Adrenal gland (tissue), 12 donors: ENCODE data around the gene FNBP1. TPM values are rescaled to one million over a fixed set of nuclear protein-coding genes. Genes with fewer than 3 reads are reported as not detected.
A peak's percentile ranks its signal among the peaks of the same experiment; 100 is the strongest.

Experiments
- DNase-seq, 7 donors: peaks; one replicate each; pipeline ENCODE4 v3.0.0-alpha.2; 2019 to 2020
- H3K27ac ChIP-seq, 5 donors: fragments of 200-600 bp; sonication (generic) in 4 of 5; 1 replicate in 3 of 5; 2 replicates in 2 of 5; pipeline versions ENCODE4 v1.5.1 to v1.8.0; 2016 to 2020; ENCODE audit warnings: mild to moderate bottlenecking in 1 of 5
- H3K27me3 ChIP-seq: fragments of 200-600 bp; 2 replicates; pipeline ENCODE4 v1.8.0; 2021
- H3K36me3 ChIP-seq, 2 donors: fragments of 200-600 bp; replicated peaks in 1 of 2; 1 replicate in 1 of 2; 2 replicates in 1 of 2; pipeline versions ENCODE4 v1.5.1 to v1.8.0; 2018 to 2022
- H3K4me1 ChIP-seq, 2 donors: fragments of 200-600 bp; replicated peaks in 1 of 2; 1 replicate in 1 of 2; 2 replicates in 1 of 2; pipeline versions ENCODE4 v1.5.1 to v1.8.0; 2018 to 2021
- H3K4me3 ChIP-seq, 4 donors: fragments of 200-600 bp; sonication (generic) in 3 of 4; one replicate each; pipeline ENCODE4 v1.5.1; 2016 to 2018
- H3K9me3 ChIP-seq, 3 donors: fragments of 200-600 bp; sonication (generic) in 1 of 3; replicated peaks in 1 of 3; 1 replicate in 2 of 3; 2 replicates in 1 of 3; pipeline versions ENCODE4 v1.5.1 to v1.8.0; 2016 to 2021
- POLR2A ChIP-seq, 2 donors: fragments of 450-650 bp; IDR thresholded peaks; one replicate each; pipeline ENCODE4 v1.6.1; 2017; ENCODE audit warnings: antibody characterized with exemption in 2 of 2, mild to moderate bottlenecking in 2 of 2, moderate library complexity in 1 of 2
- WGBS, 4 donors: extraction: QIAGEN DNeasy Blood & Tissue Kit in 2 of 4; methylation state at CpG; one replicate each; pipeline versions ENCODE4 v1.1.5 to v1.1.7; 2013 to 2017; 5-methylcytosine and 5-hydroxymethylcytosine counted together
- intact Hi-C, 2 donors: fragments of 100-400 bp; cut with DNase I; formaldehyde crosslinking; loops; one replicate each; pipeline versions ENCODE4 v1.14.1 to v1.15.0; 2022 to 2023
- microRNA-seq, 3 donors: library from miRNA; unstranded; fragments of <30 nt; microRNA quantifications; one replicate each; pipeline ENCODE4, GENCODE V29; 2017 to 2020
- polyA plus RNA-seq, 3 donors: library from polyadenylated mRNA; stranded (reverse); fragments of 200-250 nt in 2 of 3; fragments of 350-450 nt in 1 of 3; fragmentation: Illumina TruSeq in 1 of 3; extraction: RNeasy Lipid Tissue Mini Kit (QIAGEN cat#74804) in 1 of 3; gene quantifications; one replicate each; pipeline ENCODE4 v1.2.3, GENCODE V29; 2013 to 2014
- small RNA-seq, 2 donors: library from RNA; depleted of rRNA; stranded (forward); fragments of <200 nt; gene quantifications; one replicate each; pipeline ENCODE3, GENCODE V24; 2016
- total RNA-seq, 9 donors: library from RNA; depleted of rRNA in 4 of 9; stranded (reverse); fragments of >200 nt in 4 of 9; fragments of 120-200 nt in 1 of 9; fragmentation: NEBNext Ultra II Directional in 1 of 9; extraction: Animal tissue kit (Norgen Biotek cat#: 25700) in 1 of 9; gene quantifications; one replicate each; pipeline versions ENCODE4 v1.1.0 to v1.2.4, GENCODE V29; 2013 to 2023
- TF ChIP-seq, protein P1 (sequence below), 6 experiments: fragments of 450-650 bp in 4 of 6; fragments of 200-600 bp in 2 of 6; sonication (generic) in 1 of 6; IDR thresholded peaks; 1 replicate in 5 of 6; 2 replicates in 1 of 6; pipeline versions ENCODE4 v1.5.1 to v1.8.0; 2016 to 2021; ENCODE audit warnings: antibody characterized with exemption in 6 of 6, mild to moderate bottlenecking in 2 of 6, moderate library complexity in 1 of 6
- donor health status: healthy with polysubstance abuse.
- donor health status: Bipolar disorder and iron deficiency.
- donor health status: DM: yes; HTN: yes; CAD: no.
- donor health status: DM: no; HTN: no; CAD: no.
- donor health status: DM: no; HTN: no; CAD: no.
- donor health status: DM: yes; HTN: yes; CAD: no.

The FNBP1 gene
- total and polyA plus RNA-seq, 12 donors: 15.3 to 40.4 (median 24.0) TPM

DNA sequence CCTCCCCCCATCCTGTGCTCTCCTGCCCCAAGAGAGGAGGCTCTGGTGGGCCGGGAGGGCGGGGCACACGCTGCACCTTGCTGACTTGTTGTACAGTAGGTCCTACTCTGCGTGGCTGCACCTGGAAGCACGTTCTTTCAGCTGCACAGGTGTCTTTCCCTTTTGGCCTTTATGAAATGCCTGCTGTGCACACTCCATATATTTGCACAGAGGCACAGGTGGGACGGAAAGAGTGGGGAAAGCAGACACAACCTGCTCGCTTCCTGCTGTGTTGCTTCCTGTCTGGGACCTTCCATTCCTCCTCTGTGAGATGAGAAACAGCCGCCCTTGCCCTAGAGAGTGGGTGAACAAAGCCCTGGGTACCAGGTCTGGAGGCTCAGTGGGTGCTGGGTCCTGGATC is 203.0 kb downstream of the FNBP1 start:
- no peaks in the 10 kb centered on the region for H3K27me3 ChIP-seq
- WGBS, 4 donors: 87 to 93% (median 90%) methylated on average over 6 to 8 of the region's 8 CpGs
- intact Hi-C loops: no loop called here
- H3K4me3 ChIP-seq: no peak overlapping the region
- H3K4me1 ChIP-seq: peaks cover 18 to 35% of the 10 kb centered on the region in 2 donors
- no peaks in the 10 kb centered on the region for H3K36me3 ChIP-seq
- DNase-seq: no peak
- H3K9me3 ChIP-seq: no peaks in the 10 kb centered on the region
- no peak for TF ChIP-seq POLR2A (IDR thresholded peaks at IDR 0.05)
- TF ChIP-seq, protein P1, sequence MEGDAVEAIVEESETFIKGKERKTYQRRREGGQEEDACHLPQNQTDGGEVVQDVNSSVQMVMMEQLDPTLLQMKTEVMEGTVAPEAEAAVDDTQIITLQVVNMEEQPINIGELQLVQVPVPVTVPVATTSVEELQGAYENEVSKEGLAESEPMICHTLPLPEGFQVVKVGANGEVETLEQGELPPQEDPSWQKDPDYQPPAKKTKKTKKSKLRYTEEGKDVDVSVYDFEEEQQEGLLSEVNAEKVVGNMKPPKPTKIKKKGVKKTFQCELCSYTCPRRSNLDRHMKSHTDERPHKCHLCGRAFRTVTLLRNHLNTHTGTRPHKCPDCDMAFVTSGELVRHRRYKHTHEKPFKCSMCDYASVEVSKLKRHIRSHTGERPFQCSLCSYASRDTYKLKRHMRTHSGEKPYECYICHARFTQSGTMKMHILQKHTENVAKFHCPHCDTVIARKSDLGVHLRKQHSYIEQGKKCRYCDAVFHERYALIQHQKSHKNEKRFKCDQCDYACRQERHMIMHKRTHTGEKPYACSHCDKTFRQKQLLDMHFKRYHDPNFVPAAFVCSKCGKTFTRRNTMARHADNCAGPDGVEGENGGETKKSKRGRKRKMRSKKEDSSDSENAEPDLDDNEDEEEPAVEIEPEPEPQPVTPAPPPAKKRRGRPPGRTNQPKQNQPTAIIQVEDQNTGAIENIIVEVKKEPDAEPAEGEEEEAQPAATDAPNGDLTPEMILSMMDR (IDR thresholded peaks at IDR 0.05): no peak
- H3K27ac ChIP-seq: no peak overlapping the region

GRCh38 chr9:129839324-129840023 is 203.5 kb downstream of the FNBP1 start:
- WGBS, 4 donors: 59 to 76% (median 73%) methylated on average over 9 to 10 of the region's 10 CpGs
- peak overlapping the region in 3 of 5 donors; percentile 33 to 66 (median 65) for H3K27ac ChIP-seq

GRCh38 chr9:129838707-129839259 is 204.2 kb downstream of the FNBP1 start:
- Histone ChIP-seq H3K27me3 (no peaks in the 10 kb centered on the region), H3K4me1 (peaks cover 24 to 42% of the 10 kb centered on the region in 2 donors), H3K27ac (peak overlapping the region in 3 of 5 donors; percentile 33 to 66 (median 65)), H3K36me3 (no peaks in the 10 kb centered on the region), H3K4me3 (no peak overlapping the region), H3K9me3 (no peaks in the 10 kb centered on the region)
- DNase-seq: peak in 6 of 7 donors; percentile 51 to 72 (median 62)
- TF ChIP-seq POLR2A (IDR thresholded peaks at IDR 0.05): peak in 1 of 2 donors; percentile 64
- TF ChIP-seq, protein P1 (IDR thresholded peaks at IDR 0.05): no peak
- WGBS, 4 donors: 37 to 58% (median 52%) methylated on average over 12 of the region's 12 CpGs
- intact Hi-C loops: no loop called here

More at GRCh38 chr9:129839324-129840023, 203.5 kb downstream of the FNBP1 start:
- Histone ChIP-seq H3K27me3 (no peaks in the 10 kb centered on the region), H3K4me1 (peaks cover 19 to 36% of the 10 kb centered on the region in 2 donors), H3K36me3 (no peaks in the 10 kb centered on the region), H3K9me3 (no peaks in the 10 kb centered on the region), H3K4me3 (no peak overlapping the region)
- TF ChIP-seq, protein P1 (IDR thresholded peaks at IDR 0.05): no peak
- TF ChIP-seq POLR2A (IDR thresholded peaks at IDR 0.05): no peak
- no peak for DNase-seq
- intact Hi-C loops: no loop called here

Small RNA genes lying within 50 kb of the gene (microRNA-seq; reads per million reads assigned to microRNA genes)
- 0 to 2.0 (median 1.1) reads per million in 3 donors for gene MIR6855

Small RNA genes lying within 50 kb of the gene (small RNA-seq; reads per million reads assigned to genes)
- gene MIR6855: 0 to 0.17 reads per million in 2 donors

Other genes starting within 250 kb of the FNBP1 start
- 10 to 100 TPM; 19.2 to 36.3 (median 27.7) TPM for gene TOR1B, start 240.0 kb downstream of the FNBP1 start, total RNA-seq
- 10 to 100 TPM in 1 of 3 donors, 1 to 10 TPM in 2; 9.8 to 23.7 (median 10.0) TPM for gene TOR1B, start 240.0 kb downstream of the FNBP1 start, polyA plus RNA-seq
- gene TOR1A, start 219.1 kb downstream of the FNBP1 start, total RNA-seq: 10 to 100 TPM; 23.7 to 61.4 (median 39.5) TPM
- 10 to 100 TPM; 19.7 to 51.1 (median 25.5) TPM for gene TOR1A, start 219.1 kb downstream of the FNBP1 start, polyA plus RNA-seq
- 10 to 100 TPM; 36.2 to 89.5 (median 42.6) TPM for gene C9orf78, start 207.9 kb downstream of the FNBP1 start, total RNA-seq
- 100 to 1,000 TPM in 1 of 3 donors, 10 to 100 TPM in 2; 35.6 to 116 (median 50.8) TPM for gene C9orf78, start 207.9 kb downstream of the FNBP1 start, polyA plus RNA-seq
- gene USP20, start 207.7 kb downstream of the FNBP1 start, total RNA-seq: 10 to 100 TPM in 8 of 9 donors, 1 to 10 TPM in 1; 8.3 to 50.1 (median 34.1) TPM
- gene USP20, start 207.7 kb downstream of the FNBP1 start, polyA plus RNA-seq: 10 to 100 TPM; 14.0 to 73.4 (median 69.5) TPM
- 10 to 100 TPM; 19.4 to 45.9 (median 31.7) TPM for gene GPR107, start 10.7 kb upstream of the FNBP1 start, total RNA-seq
- gene GPR107, start 10.7 kb upstream of the FNBP1 start, polyA plus RNA-seq: 10 to 100 TPM in 2 of 3 donors, 1 to 10 TPM in 1; 8.9 to 34.0 (median 11.9) TPM
- 10 to 100 TPM in 8 of 9 donors, 1 to 10 TPM in 1; 4.0 to 87.6 (median 38.9) TPM for gene NCS1, start 129.2 kb upstream of the FNBP1 start, total RNA-seq
- 10 to 100 TPM; 18.5 to 33.8 (median 21.8) TPM for gene NCS1, start 129.2 kb upstream of the FNBP1 start, polyA plus RNA-seq
- under 1 TPM in 8 of 9 donors, not detected in 1; 0.11 to 0.66 (median 0.42) TPM for gene HMCN2, start 222.6 kb upstream of the FNBP1 start, total RNA-seq
- gene HMCN2, start 222.6 kb upstream of the FNBP1 start, polyA plus RNA-seq: 10 to 100 TPM in 1 of 3 donors, 1 to 10 TPM in 1, under 1 TPM in 1; 0.05 to 25.8 (median 2.8) TPM